ENCODE data around the gene GPR89A.
"Not testable (repeated sequence)": the region's sequence is repeated elsewhere in the genome, so short reads cannot be mapped to it uniquely, and the experiment has no call there.

- TF ChIP-seq CTCF, EP300, POLR2A (IDR thresholded peaks at IDR 0.05): not testable (repeated sequence)
Measured at GRCh38 chr1:145610744-145611143, 3.0 kb downstream of the GPR89A start.
